Fibroblast of lung (primary cell): ENCODE measurements around the gene CDHR2. TPM values are rescaled to one million over a fixed set of nuclear protein-coding genes. Genes with fewer than 3 reads are reported as not detected.

ENCODE experiments used
- DNase-seq, 2 donors: peaks; one replicate each; pipeline versions ENCODE4 v3.0.0 to v3.0.0-alpha.2; 2010; ENCODE audit warnings: low read depth in 2 of 2
- H2AFZ ChIP-seq: 2 replicates; pipeline ENCODE4 v1.5.1; 2012; ENCODE audit warnings: low read length, control low read depth, inconsistent platforms
- H3K27ac ChIP-seq: 2 replicates; pipeline ENCODE4 v1.5.1; 2011; ENCODE audit warnings: low read length, control low read depth; ENCODE audit not compliant: insufficient read depth
- H3K27me3 ChIP-seq: 2 replicates; pipeline ENCODE4 v1.5.1; 2011; ENCODE audit warnings: mild to moderate bottlenecking, low read length; ENCODE audit not compliant: control insufficient read depth, insufficient read depth
- H3K36me3 ChIP-seq: 2 replicates; pipeline ENCODE4 v1.5.1; 2011; ENCODE audit warnings: low read length; ENCODE audit not compliant: control insufficient read depth, insufficient read depth
- H3K4me1 ChIP-seq: 2 replicates; pipeline ENCODE4 v1.5.1; 2011; ENCODE audit warnings: low read length; ENCODE audit not compliant: control insufficient read depth, insufficient read depth; ENCODE audit errors: extremely low read depth
- H3K4me2 ChIP-seq: 2 replicates; pipeline ENCODE4 v1.5.1; 2011; ENCODE audit warnings: low read length, control low read depth; ENCODE audit not compliant: insufficient read depth; ENCODE audit errors: extremely low read depth
- H3K4me3 ChIP-seq, 4 experiments: fragments of 200-600 bp in 1 of 4; sonication (generic) in 1 of 4; replicated peaks in 1 of 4; 2 replicates each; pipeline ENCODE4 v1.5.1; 2011 to 2016; ENCODE audit warnings: low read length in 4 of 4, low read depth in 3 of 4, mild to moderate bottlenecking in 3 of 4, control low read depth in 2 of 4, inconsistent platforms in 1 of 4, mixed read lengths in 1 of 4; ENCODE audit not compliant: insufficient read depth in 1 of 4; ENCODE audit errors: control extremely low read depth in 1 of 4
- H3K79me2 ChIP-seq: 2 replicates; pipeline ENCODE4 v1.5.1; 2012; ENCODE audit warnings: mild to moderate bottlenecking, low read length, inconsistent platforms; ENCODE audit not compliant: control insufficient read depth, insufficient read depth
- H3K9ac ChIP-seq: 2 replicates; pipeline ENCODE4 v1.5.1; 2011; ENCODE audit warnings: mild to moderate bottlenecking, low read length, control low read depth; ENCODE audit not compliant: insufficient read depth
- H3K9me3 ChIP-seq: 2 replicates; pipeline ENCODE4 v1.5.1; 2012; ENCODE audit warnings: low read depth, low read length; ENCODE audit not compliant: control insufficient read depth, insufficient read depth
- H4K20me1 ChIP-seq: 2 replicates; pipeline ENCODE4 v1.5.1; 2011; ENCODE audit warnings: low read length; ENCODE audit not compliant: control insufficient read depth, insufficient read depth; ENCODE audit errors: extremely low read depth
- CTCF ChIP-seq, 2 donors: IDR thresholded peaks in 1 of 2; conservative IDR thresholded peaks in 1 of 2; 1 replicate in 1 of 2; 2 replicates in 1 of 2; pipeline ENCODE4 v1.5.1; 2011 to 2012; ENCODE audit warnings: low read length in 2 of 2, control low read depth in 1 of 2, inconsistent platforms in 1 of 2, low read depth in 1 of 2, mild to moderate bottlenecking in 1 of 2
- EZH2 ChIP-seq: IDR thresholded peaks from 2 replicates; pipeline ENCODE4 v1.5.1; 2012; ENCODE audit warnings: low read length, control low read depth, mild to moderate bottlenecking; ENCODE audit errors: missing control alignments
- polyA plus RNA-seq, 2 donors: library from polyadenylated mRNA; depleted of rRNA in 1 of 2; stranded (reverse) in 1 of 2; unstranded in 1 of 2; fragments of >200 nt; gene quantifications; 2 replicates each; pipeline ENCODE4 v1.2.1, GENCODE V29; 2011 to 2012; ENCODE audit warnings: missing spikeins in 1 of 2
- total RNA-seq: library from RNA; depleted of rRNA; stranded (reverse); fragments of >200 nt; gene quantifications from 2 replicates; pipeline ENCODE4 v1.2.1, GENCODE V29; 2014

The CDHR2 gene
- total and polyA plus RNA-seq, 2 donors (not counting 1 experiment from before 2014, with no cell fraction given) = under 0.01 TPM; not detected in 1

- H3K36me3 ChIP-seq = no peaks in the 10 kb centered on the region
- no peaks in the 10 kb centered on the region for H3K9me3 ChIP-seq
- no peak overlapping the region for H3K4me2 ChIP-seq
- H3K27me3 ChIP-seq = no peaks in the 10 kb centered on the region
- no peak overlapping the region for H3K9ac ChIP-seq
- no peaks in the 10 kb centered on the region for H3K79me2 ChIP-seq
- no peak overlapping the region for H3K27ac ChIP-seq
- H3K4me3 ChIP-seq = no peak overlapping the region
- H2AFZ ChIP-seq = no peak overlapping the region
- TF ChIP-seq CTCF (conservative IDR thresholded peaks at IDR 0.05 in 1 of 2, IDR thresholded peaks at IDR 0.05 in 1 of 2; ENCODE audit: low read depth in 1 of 2, low read length in 2 of 2) = no peak
- no peaks in the 10 kb centered on the region for H4K20me1 ChIP-seq
- no peaks in the 10 kb centered on the region for H3K4me1 ChIP-seq
- no peak for DNase-seq
Observed at GRCh38 chr5:176592573-176592972, 43.4 kb downstream of the CDHR2 start.

GRCh38 chr5:176593273-176593869 is 44.2 kb downstream of the CDHR2 start:
- Histone ChIP-seq H3K79me2 (no peaks in the 10 kb centered on the region), H2AFZ (no peak overlapping the region), H3K4me1 (no peaks in the 10 kb centered on the region), H3K27me3 (no peaks in the 10 kb centered on the region), H3K4me3 (no peak overlapping the region), H3K27ac (no peak overlapping the region), H3K9me3 (no peaks in the 10 kb centered on the region), H3K36me3 (peaks cover 1% of the 10 kb centered on the region), H4K20me1 (no peaks in the 10 kb centered on the region), H3K9ac (no peak overlapping the region), H3K4me2 (no peak overlapping the region)
- DNase-seq = no peak
- no peak for TF ChIP-seq EZH2
- no peak for TF ChIP-seq CTCF (conservative IDR thresholded peaks at IDR 0.05 in 1 of 2, IDR thresholded peaks at IDR 0.05 in 1 of 2; ENCODE audit: low read depth in 1 of 2, low read length in 2 of 2)

GRCh38 chr5:176594554-176594953 is 45.4 kb downstream of the CDHR2 start:
- DNase-seq = no peak
- Histone ChIP-seq H3K9ac (no peak overlapping the region), H2AFZ (no peak overlapping the region), H3K36me3 (peaks cover 1% of the 10 kb centered on the region), H3K27ac (no peak overlapping the region), H4K20me1 (no peaks in the 10 kb centered on the region), H3K27me3 (no peaks in the 10 kb centered on the region), H3K4me1 (no peaks in the 10 kb centered on the region), H3K79me2 (no peaks in the 10 kb centered on the region), H3K9me3 (no peaks in the 10 kb centered on the region), H3K4me2 (no peak overlapping the region), H3K4me3 (no peak overlapping the region)
- TF ChIP-seq EZH2 (no peak), CTCF (conservative IDR thresholded peaks at IDR 0.05 in 1 of 2, IDR thresholded peaks at IDR 0.05 in 1 of 2; ENCODE audit: low read depth in 1 of 2, low read length in 2 of 2) (no peak)
